Cardiac fibroblast (primary cell): Measurements from ENCODE around the gene ATP2B2.

Experiments
- DNase-seq, 2 donors: peaks; one replicate each; pipeline versions ENCODE4 v3.0.0 to v3.0.0-alpha.2; 2010; ENCODE audit warnings: low read depth in 2 of 2
- H3K4me3 ChIP-seq, 2 donors: replicated peaks in 1 of 2; 1 replicate in 1 of 2; 2 replicates in 1 of 2; pipeline ENCODE4 v1.5.1; 2011; ENCODE audit warnings: low read depth in 2 of 2, low read length in 2 of 2, mild to moderate bottlenecking in 2 of 2, moderate library complexity in 1 of 2
- CTCF ChIP-seq: IDR thresholded peaks from one replicate; pipeline ENCODE4 v1.5.1; 2011; ENCODE audit warnings: low read depth, mild to moderate bottlenecking, low read length, inconsistent platforms

ATP2B2 gene

DNA sequence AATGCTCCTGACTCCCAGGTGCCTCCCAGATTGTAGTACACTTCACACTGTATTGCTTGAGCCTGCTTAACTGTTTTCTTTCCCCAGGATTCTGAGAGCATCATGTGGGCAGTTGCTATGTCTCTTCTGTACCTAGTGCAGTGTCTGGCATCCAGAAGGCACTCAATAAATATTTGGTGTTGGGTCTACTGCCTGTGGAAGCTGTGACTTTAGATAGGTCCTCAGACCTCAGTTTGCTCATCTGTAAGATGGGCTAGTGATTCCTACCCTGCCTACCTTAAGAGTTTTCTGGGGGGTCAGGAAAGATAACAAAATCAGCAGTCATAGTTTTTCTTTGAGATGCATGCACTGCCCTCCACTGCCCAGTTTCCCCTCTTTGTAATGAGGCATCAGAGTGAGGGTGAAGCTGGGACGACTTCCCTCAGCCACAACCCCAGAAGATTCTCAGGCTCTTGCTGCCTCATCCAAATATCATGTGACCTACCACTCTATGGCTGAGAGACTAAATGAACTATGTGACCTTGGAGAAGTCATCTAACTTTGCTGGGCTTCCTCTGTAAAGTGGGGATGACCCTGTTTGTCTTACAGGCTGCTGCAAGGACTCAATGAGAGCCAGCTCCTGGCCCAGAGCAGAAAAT lies 50.4 kb downstream of the ATP2B2 start:
- DNase-seq, result no peak
- no peak for TF ChIP-seq CTCF
- no peak overlapping the region for H3K4me3 ChIP-seq

- no peak for TF ChIP-seq CTCF
- no peak for DNase-seq
- no peak overlapping the region for H3K4me3 ChIP-seq
Measured at GRCh38 chr3:10453431-10454163, 51.8 kb downstream of the ATP2B2 start.

- no peak overlapping the region for H3K4me3 ChIP-seq
Measured at GRCh38 chr3:10450494-10451440, 54.6 kb downstream of the ATP2B2 start.

DNA sequence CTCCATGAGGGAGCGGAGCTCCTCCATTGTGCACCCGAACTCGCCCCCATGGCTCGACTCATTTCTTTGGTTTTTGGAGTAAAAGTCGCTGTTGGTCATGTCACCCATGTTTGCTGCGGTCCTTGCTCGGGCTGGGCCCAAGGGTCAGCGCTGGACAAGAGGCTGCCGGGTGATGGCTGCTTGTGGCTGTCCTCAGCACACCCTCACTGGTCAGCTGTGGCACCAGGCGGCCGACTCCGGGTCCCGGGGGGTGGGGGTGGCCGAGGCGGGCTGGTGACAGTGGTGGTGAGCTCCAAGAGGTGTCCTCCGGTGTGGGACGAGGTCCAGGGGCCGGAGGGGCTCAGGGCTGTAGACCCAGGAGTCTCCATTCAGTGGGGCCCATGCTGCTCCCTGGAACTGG lies 56.0 kb downstream of the ATP2B2 start:
- H3K4me3 ChIP-seq, result no peak overlapping the region
- TF ChIP-seq CTCF, result no peak
- no peak for DNase-seq

More at GRCh38 chr3:10450494-10451440, 54.6 kb downstream of the ATP2B2 start:
- no peak for TF ChIP-seq CTCF
- DNase-seq, result no peak

- DNase-seq, result no peak
- no peak for TF ChIP-seq CTCF
- H3K4me3 ChIP-seq, result no peak overlapping the region
Measured at GRCh38 chr3:10448544-10448943, 56.8 kb downstream of the ATP2B2 start.

- no peak overlapping the region for H3K4me3 ChIP-seq
- no peak for TF ChIP-seq CTCF
- no peak for DNase-seq
Measured at GRCh38 chr3:10447527-10448260, 57.7 kb downstream of the ATP2B2 start.
